ENCODE results near the gene MAOB.

DNA sequence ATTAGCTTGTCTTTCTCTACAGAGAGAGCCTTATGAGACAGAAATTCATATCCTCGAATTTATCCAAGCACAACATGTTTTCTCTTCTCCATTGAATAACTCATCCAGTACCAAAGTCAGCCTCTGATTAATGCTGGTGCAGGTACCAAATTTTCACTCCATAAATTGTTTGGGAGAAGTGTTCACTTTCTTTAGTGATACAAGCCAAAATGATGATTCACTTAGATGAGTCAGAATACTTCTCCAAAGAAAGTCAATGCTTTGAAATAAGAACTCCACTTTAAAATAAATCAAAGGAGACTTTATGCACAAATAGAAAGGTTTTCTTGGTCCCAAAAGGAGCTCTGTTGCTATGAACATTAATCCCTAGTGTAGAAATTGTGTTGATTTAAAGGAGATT lies 60.2 kb downstream of the MAOB start:
- TF ChIP-seq, protein P1, sequence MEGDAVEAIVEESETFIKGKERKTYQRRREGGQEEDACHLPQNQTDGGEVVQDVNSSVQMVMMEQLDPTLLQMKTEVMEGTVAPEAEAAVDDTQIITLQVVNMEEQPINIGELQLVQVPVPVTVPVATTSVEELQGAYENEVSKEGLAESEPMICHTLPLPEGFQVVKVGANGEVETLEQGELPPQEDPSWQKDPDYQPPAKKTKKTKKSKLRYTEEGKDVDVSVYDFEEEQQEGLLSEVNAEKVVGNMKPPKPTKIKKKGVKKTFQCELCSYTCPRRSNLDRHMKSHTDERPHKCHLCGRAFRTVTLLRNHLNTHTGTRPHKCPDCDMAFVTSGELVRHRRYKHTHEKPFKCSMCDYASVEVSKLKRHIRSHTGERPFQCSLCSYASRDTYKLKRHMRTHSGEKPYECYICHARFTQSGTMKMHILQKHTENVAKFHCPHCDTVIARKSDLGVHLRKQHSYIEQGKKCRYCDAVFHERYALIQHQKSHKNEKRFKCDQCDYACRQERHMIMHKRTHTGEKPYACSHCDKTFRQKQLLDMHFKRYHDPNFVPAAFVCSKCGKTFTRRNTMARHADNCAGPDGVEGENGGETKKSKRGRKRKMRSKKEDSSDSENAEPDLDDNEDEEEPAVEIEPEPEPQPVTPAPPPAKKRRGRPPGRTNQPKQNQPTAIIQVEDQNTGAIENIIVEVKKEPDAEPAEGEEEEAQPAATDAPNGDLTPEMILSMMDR (IDR thresholded peaks at IDR 0.05) = no peak
- TF ChIP-seq POLR2A (IDR thresholded peaks at IDR 0.05) = no peak
